K562 (cell line): ENCODE measurements around the gene ZMYND8. TPM values are rescaled to one million over a fixed set of nuclear protein-coding genes. Genes with fewer than 3 reads are reported as not detected.

Experiments
- CHD4 ChIP-seq: fragments of 200-600 bp; sonication (generic); IDR thresholded peaks from 3 replicates; pipeline ENCODE4 v1.6.1; 2012; ENCODE audit warnings: low read depth, mild to moderate bottlenecking, mixed read lengths, low read length, inconsistent platforms; ENCODE audit not compliant: insufficient read depth, insufficient replicate concordance, poor library complexity, severe bottlenecking
- HMGN3 ChIP-seq: IDR thresholded peaks from 2 replicates; pipeline ENCODE4 v1.6.1; 2011; ENCODE audit warnings: borderline replicate concordance, low read depth, mild to moderate bottlenecking, mixed read lengths, low read length; ENCODE audit not compliant: insufficient read length; ENCODE audit errors: extremely low read depth
- ILK ChIP-seq: fragments of 450-650 bp; IDR thresholded peaks from 2 replicates; pipeline ENCODE4 v1.6.1; 2016; ENCODE audit warnings: missing genetic modification characterization, low read depth, mild to moderate bottlenecking, missing compliant biosample characterization, moderate library complexity, borderline replicate concordance
- MTA2 ChIP-seq: fragments of 450-650 bp; IDR thresholded peaks from 2 replicates; pipeline ENCODE4 v1.6.1; 2016; ENCODE audit warnings: low read depth
- POLR2G ChIP-seq: fragments of 200-400 bp; formaldehyde crosslinking; IDR thresholded peaks from 2 replicates; pipeline ENCODE4 v1.6.1; 2017; ENCODE audit warnings: low read depth, mild to moderate bottlenecking, antibody characterized with exemption, low read length, moderate library complexity
- RBBP5 ChIP-seq: fragments of 200-600 bp; sonication (generic); IDR thresholded peaks from 2 replicates; pipeline ENCODE4 v1.6.1; 2012; ENCODE audit warnings: borderline replicate concordance, mild to moderate bottlenecking, low read length, control low read depth, inconsistent platforms; ENCODE audit not compliant: insufficient read depth, poor library complexity, severe bottlenecking
- SOX6 ChIP-seq: fragments of 450-650 bp; IDR thresholded peaks from 2 replicates; pipeline ENCODE4 v1.6.1; 2014; ENCODE audit warnings: mild to moderate bottlenecking
- SRF ChIP-seq, 2 experiments: fragments of 250-450, 450-650 bp in 1 of 2; sonication (Bioruptor Pico) in 1 of 2; sonication (generic) in 1 of 2; formaldehyde crosslinking; IDR thresholded peaks; 2 replicates each; pipeline versions ENCODE4 v1.5.0 to v1.5.1; 2020 to 2022; ENCODE audit warnings: mild to moderate bottlenecking in 1 of 2, missing genetic modification reagents in 1 of 2
- STAT5A ChIP-seq: IDR thresholded peaks from 2 replicates; pipeline ENCODE4 v1.6.1; 2012; ENCODE audit warnings: low read length, inconsistent platforms, borderline replicate concordance
- ZNF23 ChIP-seq: fragments of 250-450 bp; sonication (Bioruptor Pico); IDR thresholded peaks from 2 replicates; pipeline ENCODE4 v1.4.0; 2020; ENCODE audit warnings: mild to moderate bottlenecking
- ZNF24 ChIP-seq: fragments of 450-650 bp; IDR thresholded peaks from 2 replicates; pipeline ENCODE4 v1.6.1; 2016
- ZNF253 ChIP-seq: fragments of 250-450 bp; sonication (Bioruptor Pico); conservative IDR thresholded peaks from 2 replicates; pipeline ENCODE4 v1.6.1; 2021; ENCODE audit warnings: mild to moderate bottlenecking
- ZNF347 ChIP-seq: fragments of 450-650 bp; formaldehyde crosslinking; IDR thresholded peaks from 2 replicates; pipeline ENCODE4 v1.4.0; 2020; ENCODE audit warnings: low read depth, mild to moderate bottlenecking, moderate library complexity
- ZNF436 ChIP-seq: fragments of 250-450, 450-650 bp; sonication (Bioruptor Pico); formaldehyde crosslinking; IDR thresholded peaks from 2 replicates; pipeline ENCODE4 v1.7.0; 2020; ENCODE audit warnings: mild to moderate bottlenecking
- ZNF785 ChIP-seq: fragments of 250-450 bp; sonication (Bioruptor Pico); IDR thresholded peaks from 2 replicates; pipeline ENCODE4 v1.4.0; 2020; ENCODE audit warnings: mild to moderate bottlenecking
- polyA plus RNA-seq, 8 experiments: library from polyadenylated mRNA; depleted of rRNA in 4 of 8; stranded (reverse) in 5 of 8; unstranded in 3 of 8; fragments of >200 nt; fragmentation: Nextera tagmentation in 2 of 8; fragmentation: Illumina TruSeq in 1 of 8; extraction: Ambion mirVana in 2 of 8; extraction: Trizol in 1 of 8; gene quantifications; 2 replicates each; pipeline versions ENCODE4 v1.2.1 to v1.2.3, GENCODE V29; 2011 to 2014; ENCODE audit warnings: inconsistent platforms in 1 of 8, missing spikeins in 1 of 8
- total RNA-seq, 7 experiments: library from RNA; depleted of rRNA in 6 of 7; stranded (reverse); fragments of >200 nt in 6 of 7; fragmentation: Illumina TruSeq in 2 of 7; extraction: Trizol in 2 of 7; gene quantifications; 2 replicates each; pipeline versions ENCODE4 v1.2.1 to v1.2.3, GENCODE V29; 2011 to 2021; ENCODE audit warnings: low replicate concordance in 1 of 7
- TF ChIP-seq, protein P1 (sequence below): fragments of 450-650 bp; formaldehyde crosslinking; conservative IDR thresholded peaks from 2 replicates; pipeline ENCODE4 v1.4.0; 2022; ENCODE audit warnings: mild to moderate bottlenecking, missing genetic modification characterization
- TF ChIP-seq, protein P2 (sequence below): IDR thresholded peaks from 2 replicates; pipeline ENCODE4 v1.6.1; 2011; ENCODE audit not compliant: insufficient read length; ENCODE audit errors: extremely low read depth
- TF ChIP-seq, protein P3 (sequence below), 2 experiments: fragments of 450-650 bp in 1 of 2; sonication (generic) in 1 of 2; formaldehyde crosslinking; conservative IDR thresholded peaks; 2 replicates each; pipeline versions ENCODE4 v1.4.0 to v1.8.1; 2020 to 2022; ENCODE audit warnings: mild to moderate bottlenecking in 1 of 2, missing genetic modification reagents in 1 of 2
- TF ChIP-seq, protein P4 (sequence below): sonication (generic); formaldehyde crosslinking; IDR thresholded peaks from 2 replicates; pipeline ENCODE4 v1.8.1; 2023; ENCODE audit warnings: mild to moderate bottlenecking, missing genetic modification reagents
- TF ChIP-seq, protein P5 (sequence below): fragments of 450-650 bp; IDR thresholded peaks from 2 replicates; pipeline ENCODE4 v1.6.1; 2016; ENCODE audit warnings: low read depth, mild to moderate bottlenecking, moderate library complexity
- TF ChIP-seq, protein P6 (sequence below): fragments of 250-450 bp; sonication (Bioruptor Pico); IDR thresholded peaks from 2 replicates; pipeline ENCODE4 v1.4.0; 2020

The ZMYND8 gene
- total and polyA plus RNA-seq, 9 of the 15 experiments (the other 6 are each of a cell fraction or from before 2014, with no cell fraction given), result 31.8 to 148 (median 71.9) TPM

DNA sequence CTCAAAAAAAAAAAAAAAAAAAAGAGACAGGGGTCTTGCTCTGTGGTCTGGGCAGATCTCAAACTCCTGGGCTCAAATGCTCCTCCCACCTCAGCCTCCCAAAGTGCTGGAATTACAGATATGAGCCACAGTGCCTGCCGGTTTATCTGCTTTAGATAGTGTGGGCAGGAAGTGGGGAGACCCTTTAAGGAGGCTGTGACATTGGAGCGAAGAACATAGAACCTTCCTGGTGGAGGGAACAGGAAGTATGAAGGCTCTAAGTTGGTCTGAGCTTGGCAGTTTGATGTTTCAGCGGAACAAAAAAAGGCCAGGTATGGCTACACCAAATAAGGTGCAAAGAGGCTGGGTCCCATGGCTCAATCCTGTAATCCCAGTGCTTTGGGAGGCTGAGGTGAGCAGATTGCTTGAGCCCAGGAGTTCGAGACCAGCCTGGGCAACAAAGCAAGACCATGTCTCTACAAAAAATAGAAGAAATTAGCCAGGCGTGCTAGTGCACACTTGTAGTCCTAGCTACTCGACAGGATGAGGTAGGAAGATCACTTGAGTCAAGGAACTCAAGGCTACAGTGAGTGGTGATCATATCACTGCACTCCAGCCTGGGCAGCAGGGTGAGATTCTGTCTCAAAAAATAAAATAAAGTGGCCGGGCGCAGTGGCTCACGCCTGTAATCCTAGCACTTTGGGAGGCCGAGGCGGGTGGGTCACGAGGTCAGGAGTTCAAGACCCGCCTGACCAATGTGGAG lies 8.7 kb upstream of the ZMYND8 start (continued):
- TF ChIP-seq SRF (CRISPR knock-in tag; IDR thresholded peaks at IDR 0.05), result 0 out of 4 replicates have a peak, but pooled peaks of 1 of the 2 experiments have one; percentile 12
- peak; percentile 72 for TF ChIP-seq MTA2
- no peak for TF ChIP-seq ZNF253 (CRISPR knock-in tag)
- TF ChIP-seq ZNF785 (CRISPR knock-in tag), result no peak
- TF ChIP-seq, protein P1, sequence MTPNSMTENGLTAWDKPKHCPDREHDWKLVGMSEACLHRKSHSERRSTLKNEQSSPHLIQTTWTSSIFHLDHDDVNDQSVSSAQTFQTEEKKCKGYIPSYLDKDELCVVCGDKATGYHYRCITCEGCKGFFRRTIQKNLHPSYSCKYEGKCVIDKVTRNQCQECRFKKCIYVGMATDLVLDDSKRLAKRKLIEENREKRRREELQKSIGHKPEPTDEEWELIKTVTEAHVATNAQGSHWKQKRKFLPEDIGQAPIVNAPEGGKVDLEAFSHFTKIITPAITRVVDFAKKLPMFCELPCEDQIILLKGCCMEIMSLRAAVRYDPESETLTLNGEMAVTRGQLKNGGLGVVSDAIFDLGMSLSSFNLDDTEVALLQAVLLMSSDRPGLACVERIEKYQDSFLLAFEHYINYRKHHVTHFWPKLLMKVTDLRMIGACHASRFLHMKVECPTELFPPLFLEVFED (CRISPR knock-in tag), result 0 out of 2 replicates have a peak, but pooled peaks have one; percentile 58
- TF ChIP-seq, protein P2, sequence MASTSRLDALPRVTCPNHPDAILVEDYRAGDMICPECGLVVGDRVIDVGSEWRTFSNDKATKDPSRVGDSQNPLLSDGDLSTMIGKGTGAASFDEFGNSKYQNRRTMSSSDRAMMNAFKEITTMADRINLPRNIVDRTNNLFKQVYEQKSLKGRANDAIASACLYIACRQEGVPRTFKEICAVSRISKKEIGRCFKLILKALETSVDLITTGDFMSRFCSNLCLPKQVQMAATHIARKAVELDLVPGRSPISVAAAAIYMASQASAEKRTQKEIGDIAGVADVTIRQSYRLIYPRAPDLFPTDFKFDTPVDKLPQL, result no peak
- TF ChIP-seq POLR2G, result 0 out of 2 replicates have a peak, but pooled peaks have one; percentile 7
- peak; percentile 75 for TF ChIP-seq SOX6
- no peak for TF ChIP-seq ILK
- TF ChIP-seq, protein P3, sequence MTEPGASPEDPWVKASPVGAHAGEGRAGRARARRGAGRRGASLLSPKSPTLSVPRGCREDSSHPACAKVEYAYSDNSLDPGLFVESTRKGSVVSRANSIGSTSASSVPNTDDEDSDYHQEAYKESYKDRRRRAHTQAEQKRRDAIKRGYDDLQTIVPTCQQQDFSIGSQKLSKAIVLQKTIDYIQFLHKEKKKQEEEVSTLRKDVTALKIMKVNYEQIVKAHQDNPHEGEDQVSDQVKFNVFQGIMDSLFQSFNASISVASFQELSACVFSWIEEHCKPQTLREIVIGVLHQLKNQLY (CRISPR knock-in tag; conservative IDR thresholded peaks at IDR 0.05), result no peak
- TF ChIP-seq, protein P4, sequence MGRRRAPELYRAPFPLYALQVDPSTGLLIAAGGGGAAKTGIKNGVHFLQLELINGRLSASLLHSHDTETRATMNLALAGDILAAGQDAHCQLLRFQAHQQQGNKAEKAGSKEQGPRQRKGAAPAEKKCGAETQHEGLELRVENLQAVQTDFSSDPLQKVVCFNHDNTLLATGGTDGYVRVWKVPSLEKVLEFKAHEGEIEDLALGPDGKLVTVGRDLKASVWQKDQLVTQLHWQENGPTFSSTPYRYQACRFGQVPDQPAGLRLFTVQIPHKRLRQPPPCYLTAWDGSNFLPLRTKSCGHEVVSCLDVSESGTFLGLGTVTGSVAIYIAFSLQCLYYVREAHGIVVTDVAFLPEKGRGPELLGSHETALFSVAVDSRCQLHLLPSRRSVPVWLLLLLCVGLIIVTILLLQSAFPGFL (CRISPR knock-in tag), result no peak
- peak; percentile 56; the same call in 1 of the 2 replicates for TF ChIP-seq STAT5A
- TF ChIP-seq, protein P5, sequence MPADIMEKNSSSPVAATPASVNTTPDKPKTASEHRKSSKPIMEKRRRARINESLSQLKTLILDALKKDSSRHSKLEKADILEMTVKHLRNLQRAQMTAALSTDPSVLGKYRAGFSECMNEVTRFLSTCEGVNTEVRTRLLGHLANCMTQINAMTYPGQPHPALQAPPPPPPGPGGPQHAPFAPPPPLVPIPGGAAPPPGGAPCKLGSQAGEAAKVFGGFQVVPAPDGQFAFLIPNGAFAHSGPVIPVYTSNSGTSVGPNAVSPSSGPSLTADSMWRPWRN, result peak; percentile 55; the same call in 1 of the 2 replicates
- TF ChIP-seq CHD4, result no peak
- TF ChIP-seq, protein P6, sequence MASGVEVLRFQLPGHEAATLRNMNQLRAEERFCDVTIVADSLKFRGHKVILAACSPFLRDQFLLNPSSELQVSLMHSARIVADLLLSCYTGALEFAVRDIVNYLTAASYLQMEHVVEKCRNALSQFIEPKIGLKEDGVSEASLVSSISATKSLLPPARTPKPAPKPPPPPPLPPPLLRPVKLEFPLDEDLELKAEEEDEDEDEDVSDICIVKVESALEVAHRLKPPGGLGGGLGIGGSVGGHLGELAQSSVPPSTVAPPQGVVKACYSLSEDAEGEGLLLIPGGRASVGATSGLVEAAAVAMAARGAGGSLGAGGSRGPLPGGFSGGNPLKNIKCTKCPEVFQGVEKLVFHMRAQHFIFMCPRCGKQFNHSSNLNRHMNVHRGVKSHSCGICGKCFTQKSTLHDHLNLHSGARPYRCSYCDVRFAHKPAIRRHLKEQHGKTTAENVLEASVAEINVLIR (CRISPR knock-in tag), result no peak
- TF ChIP-seq RBBP5, result no peak
- no peak for TF ChIP-seq ZNF436
- TF ChIP-seq HMGN3, result peak; percentile 25
- no peak for TF ChIP-seq ZNF23
- no peak; the same call in 1 of the 2 replicates for TF ChIP-seq ZNF24
- no peak for TF ChIP-seq ZNF347 (CRISPR knock-in tag)
